Measurements from ENCODE around the gene INTS6.

Gene INTS6

GRCh38 chr13:51346397-51346796 lies 106.4 kb downstream of the INTS6 start:
- Histone ChIP-seq H3K4me1 (ENCODE audit: insufficient read depth, low read length) (no peaks in the 10 kb centered on the region), H2AFZ (ENCODE audit: low read depth, low read length) (no peak overlapping the region), H3K4me3 (ENCODE audit: low read length) (no peak overlapping the region), H3K36me3 (ENCODE audit: insufficient read depth, low read length) (no peaks in the 10 kb centered on the region), H3K27me3 (ENCODE audit: insufficient read depth, low read length) (no peaks in the 10 kb centered on the region), H3K9me3 (ENCODE audit: low read length) (no peaks in the 10 kb centered on the region)

GRCh38 chr13:51343475-51343874 lies 109.4 kb downstream of the INTS6 start:
- Histone ChIP-seq H3K4me3 (ENCODE audit: low read length) (no peak overlapping the region), H3K36me3 (ENCODE audit: insufficient read depth, low read length) (no peaks in the 10 kb centered on the region), H3K9me3 (ENCODE audit: low read length) (no peaks in the 10 kb centered on the region), H2AFZ (ENCODE audit: low read depth, low read length) (no peak overlapping the region), H3K4me1 (ENCODE audit: insufficient read depth, low read length) (no peaks in the 10 kb centered on the region), H3K27me3 (ENCODE audit: insufficient read depth, low read length) (no peaks in the 10 kb centered on the region)

GRCh38 chr13:51342706-51343105 lies 110.1 kb downstream of the INTS6 start:
- Histone ChIP-seq H3K36me3 (ENCODE audit: insufficient read depth, low read length) (no peaks in the 10 kb centered on the region), H3K4me3 (ENCODE audit: low read length) (no peak overlapping the region), H2AFZ (ENCODE audit: low read depth, low read length) (no peak overlapping the region), H3K9me3 (ENCODE audit: low read length) (no peaks in the 10 kb centered on the region), H3K4me1 (ENCODE audit: insufficient read depth, low read length) (no peaks in the 10 kb centered on the region), H3K27me3 (ENCODE audit: insufficient read depth, low read length) (no peaks in the 10 kb centered on the region)

- Histone ChIP-seq H3K36me3 (ENCODE audit: insufficient read depth, low read length) (no peaks in the 10 kb centered on the region), H3K4me3 (ENCODE audit: low read length) (no peak overlapping the region), H3K27me3 (ENCODE audit: insufficient read depth, low read length) (no peaks in the 10 kb centered on the region), H3K9me3 (ENCODE audit: low read length) (no peaks in the 10 kb centered on the region), H2AFZ (ENCODE audit: low read depth, low read length) (no peak overlapping the region), H3K4me1 (ENCODE audit: insufficient read depth, low read length) (no peaks in the 10 kb centered on the region)
Observed at GRCh38 chr13:51341791-51342190, 111.0 kb downstream of the INTS6 start.

GRCh38 chr13:51341232-51341631 lies 111.6 kb downstream of the INTS6 start:
- no peaks in the 10 kb centered on the region for H3K4me1 ChIP-seq (ENCODE audit: insufficient read depth, low read length)
- H2AFZ ChIP-seq (ENCODE audit: low read depth, low read length), result no peak overlapping the region
- no peaks in the 10 kb centered on the region for H3K36me3 ChIP-seq (ENCODE audit: insufficient read depth, low read length)
- H3K27me3 ChIP-seq (ENCODE audit: insufficient read depth, low read length), result no peaks in the 10 kb centered on the region
- H3K4me3 ChIP-seq (ENCODE audit: low read length), result no peak overlapping the region
- H3K9me3 ChIP-seq (ENCODE audit: low read length), result no peaks in the 10 kb centered on the region

GRCh38 chr13:51339952-51340732 lies 112.7 kb downstream of the INTS6 start:
- no peaks in the 10 kb centered on the region for H3K27me3 ChIP-seq (ENCODE audit: insufficient read depth, low read length)
- H2AFZ ChIP-seq (ENCODE audit: low read depth, low read length), result no peak overlapping the region
- no peaks in the 10 kb centered on the region for H3K36me3 ChIP-seq (ENCODE audit: insufficient read depth, low read length)
- no peaks in the 10 kb centered on the region for H3K9me3 ChIP-seq (ENCODE audit: low read length)
- H3K4me3 ChIP-seq (ENCODE audit: low read length), result no peak overlapping the region
- H3K4me1 ChIP-seq (ENCODE audit: insufficient read depth, low read length), result no peaks in the 10 kb centered on the region

GRCh38 chr13:51339354-51339753 lies 113.5 kb downstream of the INTS6 start, which contains the start of gene SERPINE3:
SERPINE3 (plus strand) TSS chr13:51339691; CDS start chr13:51341092, 1,401 bp downstream.
- H3K9me3 ChIP-seq (ENCODE audit: low read length), result no peaks in the 10 kb centered on the region
- H2AFZ ChIP-seq (ENCODE audit: low read depth, low read length), result no peak within 1 kb of the TSS
- H3K4me1 ChIP-seq (ENCODE audit: insufficient read depth, low read length), result no peaks in the 10 kb centered on the region
- no peak within 1 kb of the TSS for H3K4me3 ChIP-seq (ENCODE audit: low read length)
- H3K27me3 ChIP-seq (ENCODE audit: insufficient read depth, low read length), result no peaks in the 10 kb centered on the region
- no peaks in the 10 kb centered on the region for H3K36me3 ChIP-seq (ENCODE audit: insufficient read depth, low read length)

- H3K36me3 ChIP-seq (ENCODE audit: insufficient read depth, low read length), result no peaks in the 10 kb centered on the region
- H2AFZ ChIP-seq (ENCODE audit: low read depth, low read length), result no peak overlapping the region
- H3K9me3 ChIP-seq (ENCODE audit: low read length), result no peaks in the 10 kb centered on the region
- no peak overlapping the region for H3K4me3 ChIP-seq (ENCODE audit: low read length)
- no peaks in the 10 kb centered on the region for H3K4me1 ChIP-seq (ENCODE audit: insufficient read depth, low read length)
- no peaks in the 10 kb centered on the region for H3K27me3 ChIP-seq (ENCODE audit: insufficient read depth, low read length)
Observed at GRCh38 chr13:51336746-51337145, 116.1 kb downstream of the INTS6 start.

GRCh38 chr13:51333826-51334225 lies 119.0 kb downstream of the INTS6 start:
- Histone ChIP-seq H3K9me3 (ENCODE audit: low read length) (no peaks in the 10 kb centered on the region), H3K4me3 (ENCODE audit: low read length) (no peak overlapping the region), H2AFZ (ENCODE audit: low read depth, low read length) (no peak overlapping the region), H3K4me1 (ENCODE audit: insufficient read depth, low read length) (no peaks in the 10 kb centered on the region), H3K27me3 (ENCODE audit: insufficient read depth, low read length) (no peaks in the 10 kb centered on the region), H3K36me3 (ENCODE audit: insufficient read depth, low read length) (no peaks in the 10 kb centered on the region)

GRCh38 chr13:51333421-51333820 lies 119.4 kb downstream of the INTS6 start:
- Histone ChIP-seq H3K4me1 (ENCODE audit: insufficient read depth, low read length) (no peaks in the 10 kb centered on the region), H3K4me3 (ENCODE audit: low read length) (no peak overlapping the region), H3K27me3 (ENCODE audit: insufficient read depth, low read length) (no peaks in the 10 kb centered on the region), H3K36me3 (ENCODE audit: insufficient read depth, low read length) (no peaks in the 10 kb centered on the region), H3K9me3 (ENCODE audit: low read length) (no peaks in the 10 kb centered on the region), H2AFZ (ENCODE audit: low read depth, low read length) (no peak overlapping the region)

GRCh38 chr13:51332566-51333361 lies 120.1 kb downstream of the INTS6 start:
- no peak overlapping the region for H2AFZ ChIP-seq (ENCODE audit: low read depth, low read length)
- no peak overlapping the region for H3K4me3 ChIP-seq (ENCODE audit: low read length)
- H3K27me3 ChIP-seq (ENCODE audit: insufficient read depth, low read length), result no peaks in the 10 kb centered on the region
- H3K36me3 ChIP-seq (ENCODE audit: insufficient read depth, low read length), result no peaks in the 10 kb centered on the region
- H3K4me1 ChIP-seq (ENCODE audit: insufficient read depth, low read length), result no peaks in the 10 kb centered on the region
- no peaks in the 10 kb centered on the region for H3K9me3 ChIP-seq (ENCODE audit: low read length)

GRCh38 chr13:51331354-51331861 lies 121.4 kb downstream of the INTS6 start:
- H3K4me3 ChIP-seq (ENCODE audit: low read length), result no peak overlapping the region
- H3K9me3 ChIP-seq (ENCODE audit: low read length), result no peaks in the 10 kb centered on the region
- H2AFZ ChIP-seq (ENCODE audit: low read depth, low read length), result no peak overlapping the region
- no peaks in the 10 kb centered on the region for H3K4me1 ChIP-seq (ENCODE audit: insufficient read depth, low read length)
- no peaks in the 10 kb centered on the region for H3K27me3 ChIP-seq (ENCODE audit: insufficient read depth, low read length)
- no peaks in the 10 kb centered on the region for H3K36me3 ChIP-seq (ENCODE audit: insufficient read depth, low read length)

- Histone ChIP-seq H3K4me3 (ENCODE audit: low read length) (no peak overlapping the region), H3K9me3 (ENCODE audit: low read length) (no peaks in the 10 kb centered on the region), H3K36me3 (ENCODE audit: insufficient read depth, low read length) (no peaks in the 10 kb centered on the region), H2AFZ (ENCODE audit: low read depth, low read length) (no peak overlapping the region), H3K27me3 (ENCODE audit: insufficient read depth, low read length) (no peaks in the 10 kb centered on the region), H3K4me1 (ENCODE audit: insufficient read depth, low read length) (no peaks in the 10 kb centered on the region)
Observed at GRCh38 chr13:51330791-51331190, 122.0 kb downstream of the INTS6 start.

Data from neuron (in vitro differentiated cells).